Measurements from ENCODE around the gene WDR59. TPM values are rescaled to one million over a fixed set of nuclear protein-coding genes. Genes with fewer than 3 reads are reported as not detected.
"Not testable (repeated sequence)": the region's sequence is repeated elsewhere in the genome, so short reads cannot be mapped to it uniquely, and the experiment has no call there.

The WDR59 gene
- total RNA-seq, 6 experiments from 2014 or later, result 32.1 to 39.8 (median 37.3) TPM

- peaks cover 18% of the 10 kb centered on the region for H3K27me3 Mint-ChIP-seq (ENCODE audit: insufficient read depth)
- no peaks in the 10 kb centered on the region for H3K36me3 Mint-ChIP-seq (ENCODE audit: low read depth)
- peaks cover 6% of the 10 kb centered on the region; the same call in 1 of the 2 replicates for H3K4me1 Mint-ChIP-seq (ENCODE audit: low read depth)
- TF ChIP-seq, protein P1, sequence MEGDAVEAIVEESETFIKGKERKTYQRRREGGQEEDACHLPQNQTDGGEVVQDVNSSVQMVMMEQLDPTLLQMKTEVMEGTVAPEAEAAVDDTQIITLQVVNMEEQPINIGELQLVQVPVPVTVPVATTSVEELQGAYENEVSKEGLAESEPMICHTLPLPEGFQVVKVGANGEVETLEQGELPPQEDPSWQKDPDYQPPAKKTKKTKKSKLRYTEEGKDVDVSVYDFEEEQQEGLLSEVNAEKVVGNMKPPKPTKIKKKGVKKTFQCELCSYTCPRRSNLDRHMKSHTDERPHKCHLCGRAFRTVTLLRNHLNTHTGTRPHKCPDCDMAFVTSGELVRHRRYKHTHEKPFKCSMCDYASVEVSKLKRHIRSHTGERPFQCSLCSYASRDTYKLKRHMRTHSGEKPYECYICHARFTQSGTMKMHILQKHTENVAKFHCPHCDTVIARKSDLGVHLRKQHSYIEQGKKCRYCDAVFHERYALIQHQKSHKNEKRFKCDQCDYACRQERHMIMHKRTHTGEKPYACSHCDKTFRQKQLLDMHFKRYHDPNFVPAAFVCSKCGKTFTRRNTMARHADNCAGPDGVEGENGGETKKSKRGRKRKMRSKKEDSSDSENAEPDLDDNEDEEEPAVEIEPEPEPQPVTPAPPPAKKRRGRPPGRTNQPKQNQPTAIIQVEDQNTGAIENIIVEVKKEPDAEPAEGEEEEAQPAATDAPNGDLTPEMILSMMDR (IDR thresholded peaks at IDR 0.05), result no peak
- H3K4me3 Mint-ChIP-seq, result no peak overlapping the region
- no peak overlapping the region for H3K27ac Mint-ChIP-seq
- no peak for DNase-seq
- no peaks in the 10 kb centered on the region for H3K9me3 Mint-ChIP-seq
Measured at GRCh38 chr16:74847202-74847601, 137.7 kb downstream of the WDR59 start.

DNA sequence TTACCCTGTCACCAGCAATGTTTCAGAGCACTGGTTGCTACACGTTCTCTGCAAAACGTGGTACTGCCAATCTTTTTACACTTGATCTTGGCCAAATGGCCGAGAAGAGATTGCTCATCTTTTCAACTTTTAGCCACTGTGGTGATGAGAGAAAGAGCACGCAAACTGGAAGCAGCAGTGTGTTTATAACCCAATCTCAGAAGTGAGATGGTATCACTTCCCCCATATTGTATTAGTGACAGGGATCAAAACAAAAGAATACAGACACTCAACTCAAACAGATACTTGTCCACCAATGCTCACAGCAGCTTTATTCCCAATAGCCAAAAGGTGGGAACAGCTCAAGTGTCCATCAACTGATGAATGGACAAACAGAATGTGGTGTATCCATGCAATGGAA lies 138.2 kb downstream of the WDR59 start:
- Mint-ChIP-seq H3K27ac (no peak overlapping the region), H3K36me3 (ENCODE audit: low read depth) (no peaks in the 10 kb centered on the region), H3K27me3 (ENCODE audit: insufficient read depth) (peaks cover 23% of the 10 kb centered on the region), H3K4me1 (ENCODE audit: low read depth) (peaks cover 6% of the 10 kb centered on the region; the same call in 1 of the 2 replicates), H3K4me3 (no peak overlapping the region), H3K9me3 (no peaks in the 10 kb centered on the region)
- TF ChIP-seq, protein P1 (IDR thresholded peaks at IDR 0.05), result no peak
- DNase-seq, result no peak

- no peak overlapping the region for H3K4me3 Mint-ChIP-seq
- no peaks in the 10 kb centered on the region for H3K36me3 Mint-ChIP-seq (ENCODE audit: low read depth)
- no peak for DNase-seq
- TF ChIP-seq, protein P1 (IDR thresholded peaks at IDR 0.05), result no peak
- no peaks in the 10 kb centered on the region for H3K4me1 Mint-ChIP-seq (ENCODE audit: low read depth)
- H3K9me3 Mint-ChIP-seq, result no peaks in the 10 kb centered on the region
- H3K27ac Mint-ChIP-seq, result no peak overlapping the region
- peaks cover 24% of the 10 kb centered on the region for H3K27me3 Mint-ChIP-seq (ENCODE audit: insufficient read depth)
Measured at GRCh38 chr16:74844041-74844980, 140.6 kb downstream of the WDR59 start.

DNA sequence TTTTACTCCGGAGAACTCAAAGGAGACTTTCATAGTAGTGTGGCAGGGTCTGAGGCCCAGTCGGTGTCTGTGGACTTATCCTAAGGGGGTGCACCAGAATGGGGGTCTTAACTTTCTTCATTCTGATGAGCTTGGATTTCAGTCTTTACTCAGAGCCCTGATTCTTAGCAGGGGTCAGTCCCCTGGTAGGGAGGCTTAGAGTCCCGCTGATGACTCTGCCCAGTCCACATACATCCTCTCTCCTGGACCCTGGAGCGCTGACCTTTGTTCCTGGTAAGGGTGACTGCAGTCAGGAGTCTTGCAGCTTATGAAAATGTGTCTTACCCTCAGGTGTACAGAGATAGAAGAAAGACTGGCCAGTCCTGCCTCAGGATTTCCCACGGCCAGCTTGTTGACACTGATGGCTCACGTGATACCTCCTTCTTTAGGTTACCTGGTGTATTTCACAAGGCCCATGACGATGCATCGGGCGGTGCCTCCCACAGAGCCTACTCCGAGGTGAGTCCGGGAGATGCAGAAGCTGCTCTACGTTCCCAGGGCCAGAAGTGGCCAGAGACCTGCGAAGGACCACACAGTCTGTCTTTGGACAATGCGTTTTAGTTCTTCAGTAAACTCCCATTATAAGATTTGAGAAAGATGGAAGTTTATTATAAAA lies 141.4 kb downstream of the WDR59 start:
- H3K27ac Mint-ChIP-seq; H3K9me3 Mint-ChIP-seq; H3K4me3 Mint-ChIP-seq; DNase-seq; H3K4me1 Mint-ChIP-seq (ENCODE audit: low read depth); H3K36me3 Mint-ChIP-seq (ENCODE audit: low read depth): not testable (repeated sequence)
- H3K27me3 Mint-ChIP-seq (ENCODE audit: insufficient read depth), result peaks cover 25% of the 10 kb centered on the region

DNA sequence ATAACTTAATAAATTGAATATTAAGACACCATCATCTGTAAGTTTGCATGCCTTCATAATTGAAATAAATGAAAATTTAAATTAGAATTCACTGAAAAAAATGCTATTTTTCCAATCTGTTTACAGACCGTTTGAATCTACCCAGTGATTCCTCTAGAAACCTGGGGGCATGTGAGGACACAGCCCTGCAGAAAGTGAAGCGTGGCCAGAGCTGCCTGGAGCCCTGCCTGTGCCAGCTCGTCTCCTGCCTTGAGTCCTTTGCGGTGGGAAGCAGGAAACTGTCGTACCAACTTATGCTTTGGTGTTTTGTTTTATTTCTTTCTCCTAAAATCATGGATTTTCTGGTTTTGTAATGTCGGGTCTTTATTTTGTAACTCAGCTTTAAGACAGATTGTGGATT lies 142.5 kb downstream of the WDR59 start:
- H3K27ac Mint-ChIP-seq, result no peak overlapping the region
- TF ChIP-seq, protein P1 (IDR thresholded peaks at IDR 0.05), result no peak
- no peak overlapping the region for H3K4me3 Mint-ChIP-seq
- H3K36me3 Mint-ChIP-seq (ENCODE audit: low read depth), result no peaks in the 10 kb centered on the region
- no peaks in the 10 kb centered on the region for H3K4me1 Mint-ChIP-seq (ENCODE audit: low read depth)
- no peak for DNase-seq
- no peaks in the 10 kb centered on the region for H3K9me3 Mint-ChIP-seq
- H3K27me3 Mint-ChIP-seq (ENCODE audit: insufficient read depth), result peaks cover 23% of the 10 kb centered on the region

DNA sequence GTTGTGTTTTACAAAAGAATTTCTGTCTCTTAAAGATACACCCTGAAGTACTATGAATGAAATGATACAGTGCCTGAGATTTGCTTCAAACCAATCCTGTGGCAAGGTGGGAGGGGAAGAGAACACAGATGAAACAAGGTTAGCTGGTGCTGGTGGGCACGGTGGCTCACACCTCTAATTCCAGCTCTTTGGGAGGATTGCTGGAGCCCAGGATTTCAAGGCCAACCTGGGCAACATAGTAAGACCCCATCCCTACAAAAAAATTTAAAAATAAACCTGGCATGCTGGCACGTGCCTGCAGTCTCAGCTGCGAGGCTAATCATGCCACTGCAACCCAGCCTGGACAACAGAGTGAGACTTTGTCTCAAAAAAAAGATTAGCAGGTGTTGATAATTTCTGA lies 143.0 kb downstream of the WDR59 start:
- Mint-ChIP-seq H3K4me3 (no peak overlapping the region), H3K36me3 (ENCODE audit: low read depth) (no peaks in the 10 kb centered on the region)
- no peak for DNase-seq

More for the DNA sequence above, 143.0 kb downstream of the WDR59 start:
- no peaks in the 10 kb centered on the region for H3K4me1 Mint-ChIP-seq (ENCODE audit: low read depth)
- peaks cover 19% of the 10 kb centered on the region for H3K27me3 Mint-ChIP-seq (ENCODE audit: insufficient read depth)
- TF ChIP-seq, protein P1 (IDR thresholded peaks at IDR 0.05), result no peak
- no peaks in the 10 kb centered on the region for H3K9me3 Mint-ChIP-seq
- no peak overlapping the region for H3K27ac Mint-ChIP-seq
